ENCODE results near the gene ADK. TPM values are rescaled to one million over a fixed set of nuclear protein-coding genes. Genes with fewer than 3 reads are reported as not detected.

ADK gene
- total and polyA plus RNA-seq, 2 of the 13 experiments (the other 11 are each of a cell fraction or from before 2014, with no cell fraction given): 48.6 to 79.1 TPM

- BruUV-seq (replicated peaks): no TSS peak
- ATAC-seq: no peak
- no peak for FAIRE-seq
- DNase-seq (ENCODE audit: low spot score): no peak
- no peak overlapping the region for H3K9ac ChIP-seq (ENCODE audit: insufficient read depth, low read depth, low read length)
- H3K79me2 ChIP-seq (ENCODE audit: insufficient read depth, low read length): no peaks in the 10 kb centered on the region
- H3K4me3 ChIP-seq (replicated peaks in 1 of 3; ENCODE audit: insufficient read depth in 1 of 3, low read depth in 2 of 3, low read length in 3 of 3): no peak overlapping the region
- H3K27ac ChIP-seq (ENCODE audit: extremely low read length, insufficient read depth, low read length): no peak overlapping the region
- TF ChIP-seq ZNF205 (CRISPR knock-in tag; IDR thresholded peaks at IDR 0.05) (no peak), SIX4 (CRISPR knock-in tag; IDR thresholded peaks at IDR 0.05) (no peak), SIX1 (CRISPR knock-in tag; IDR thresholded peaks at IDR 0.05; ENCODE audit: borderline replicate concordance) (no peak), ZNF451 (CRISPR knock-in tag; IDR thresholded peaks at IDR 0.05) (no peak), ZNF138 (CRISPR knock-in tag; IDR thresholded peaks at IDR 0.05; ENCODE audit: low read depth) (no peak), ZFYVE20 (CRISPR knock-in tag; IDR thresholded peaks at IDR 0.05; ENCODE audit: borderline replicate concordance, low read depth) (no peak), AGO2 (optimal IDR thresholded peaks at IDR 0.05; ENCODE audit: low read depth, low read length) (no peak), IKZF1 (IDR thresholded peaks at IDR 0.05) (no peak), HDAC1 (CRISPR knock-in tag; IDR thresholded peaks at IDR 0.05) (no peak), NPAS2 (CRISPR knock-in tag; IDR thresholded peaks at IDR 0.05; ENCODE audit: borderline replicate concordance) (no peak), ZSCAN12 (CRISPR knock-in tag; IDR thresholded peaks at IDR 0.05) (no peak), ZHX2 (IDR thresholded peaks at IDR 0.05; ENCODE audit: low read depth) (no peak), ZHX2 (CRISPR knock-in tag; IDR thresholded peaks at IDR 0.05; ENCODE audit: borderline replicate concordance) (no peak), NFYB (CRISPR knock-in tag; IDR thresholded peaks at IDR 0.05) (no peak), GLI4 (CRISPR knock-in tag; IDR thresholded peaks at IDR 0.05; ENCODE audit: borderline replicate concordance) (no peak), GMEB2 (CRISPR knock-in tag; IDR thresholded peaks at IDR 0.05; ENCODE audit: low read depth) (no peak), TCF7L2 (IDR thresholded peaks at IDR 0.05; ENCODE audit: low read depth, low read length) (no peak), ZNF12 (CRISPR knock-in tag; IDR thresholded peaks at IDR 0.05) (no peak)
- TF ChIP-seq, protein P1, sequence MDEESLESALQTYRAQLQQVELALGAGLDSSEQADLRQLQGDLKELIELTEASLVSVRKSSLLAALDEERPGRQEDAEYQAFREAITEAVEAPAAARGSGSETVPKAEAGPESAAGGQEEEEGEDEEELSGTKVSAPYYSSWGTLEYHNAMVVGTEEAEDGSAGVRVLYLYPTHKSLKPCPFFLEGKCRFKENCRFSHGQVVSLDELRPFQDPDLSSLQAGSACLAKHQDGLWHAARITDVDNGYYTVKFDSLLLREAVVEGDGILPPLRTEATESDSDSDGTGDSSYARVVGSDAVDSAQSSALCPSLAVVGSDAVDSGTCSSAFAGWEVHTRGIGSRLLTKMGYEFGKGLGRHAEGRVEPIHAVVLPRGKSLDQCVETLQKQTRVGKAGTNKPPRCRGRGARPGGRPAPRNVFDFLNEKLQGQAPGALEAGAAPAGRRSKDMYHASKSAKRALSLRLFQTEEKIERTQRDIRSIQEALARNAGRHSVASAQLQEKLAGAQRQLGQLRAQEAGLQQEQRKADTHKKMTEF (CRISPR knock-in tag; IDR thresholded peaks at IDR 0.05): no peak
- CTCF ChIA-PET (ENCODE audit: low intra/inter-chr PET ratio, low total read pairs): no interaction called here
- in situ Hi-C loops (cut with HindIII; ENCODE audit: extremely low pct_ligation_motif_present, low pct_unique_long_range_greater_than_20kb) (no loop called here), intact Hi-C loops (cut with micrococcal nuclease; ENCODE audit: unreplicated experiment) (no loop called here)
- H3K36me3 ChIP-seq (replicated peaks in 1 of 2; ENCODE audit: control insufficient read depth in 1 of 2, insufficient read depth in 2 of 2, low read length in 2 of 2): peaks cover 0 to 12% of the 10 kb centered on the region in 2 experiments; a peak in 2 of 5 replicates
- H2AFZ ChIP-seq (ENCODE audit: low read length): no peak overlapping the region
- H3K27me3 ChIP-seq (ENCODE audit: control insufficient read depth in 1 of 2, insufficient read depth in 2 of 2, low read length in 2 of 2): no peaks in the 10 kb centered on the region
- 89% methylated on average over 2 of the region's 2 CpGs for WGBS (ENCODE audit: low lambda C conversion rate)
- peaks cover 10% of the 10 kb centered on the region for H3K4me1 ChIP-seq (ENCODE audit: insufficient read depth, low read length)
- no peaks in the 10 kb centered on the region for H3K9me3 ChIP-seq (ENCODE audit: low read length)
- H4K20me1 ChIP-seq (ENCODE audit: insufficient read depth, low read length): no peaks in the 10 kb centered on the region
- no peak overlapping the region for H3K4me2 ChIP-seq (ENCODE audit: low read depth, low read length)
- POLR2A ChIA-PET: no interaction called here
Observed at GRCh38 chr10:74708246-74708645, 557.2 kb downstream of the ADK start.
